Measurements from ENCODE around the gene CLDN5. TPM values are rescaled to one million over a fixed set of nuclear protein-coding genes. Genes with fewer than 3 reads are reported as not detected.

Gene CLDN5
- total RNA-seq, 1 donor from 2014 or later = 228 TPM

- H3K9me3 ChIP-seq = no peaks in the 10 kb centered on the region
- no peak for DNase-seq (ENCODE audit: extremely low spot score in 2 of 2)
- no peak overlapping the region for H3K27ac ChIP-seq
- H3K27me3 ChIP-seq = no peaks in the 10 kb centered on the region
- peaks cover 8% of the 10 kb centered on the region for H3K4me1 ChIP-seq
- intact Hi-C loops (cut with DNase I) = no loop called here
- H3K36me3 ChIP-seq = no peaks in the 10 kb centered on the region
- TF ChIP-seq CTCF (IDR thresholded peaks at IDR 0.05) (no peak), POLR2AphosphoS5 (IDR thresholded peaks at IDR 0.05; ENCODE audit: insufficient read depth in 1 of 2, low read depth in 1 of 2) (peak in 1 of 2 donors; percentile 66), POLR2A (IDR thresholded peaks at IDR 0.05) (no peak)
- H3K4me3 ChIP-seq = no peak overlapping the region
These were observed 41.4 kb upstream of the CLDN5 start for GRCh38 chr22:19565382-19566278.

- no peak for TF ChIP-seq POLR2A (IDR thresholded peaks at IDR 0.05)
- no peak for TF ChIP-seq POLR2AphosphoS5 (IDR thresholded peaks at IDR 0.05; ENCODE audit: insufficient read depth in 1 of 2, low read depth in 1 of 2)
- TF ChIP-seq CTCF (IDR thresholded peaks at IDR 0.05) = no peak
- Histone ChIP-seq H3K4me1 (no peaks in the 10 kb centered on the region), H3K36me3 (no peaks in the 10 kb centered on the region), H3K27ac (no peak overlapping the region), H3K9me3 (no peaks in the 10 kb centered on the region), H3K27me3 (no peaks in the 10 kb centered on the region), H3K4me3 (no peak overlapping the region)
- no peak for DNase-seq (ENCODE audit: extremely low spot score in 2 of 2)
- intact Hi-C loops (cut with DNase I) = no loop called here
These were observed 35.7 kb upstream of the CLDN5 start for GRCh38 chr22:19559956-19560355.

GRCh38 chr22:19559324-19559811, 35.2 kb upstream of the CLDN5 start:
- no peaks in the 10 kb centered on the region for H3K36me3 ChIP-seq
- intact Hi-C loops (cut with DNase I) = no loop called here
- no peak for TF ChIP-seq CTCF (IDR thresholded peaks at IDR 0.05)
- TF ChIP-seq POLR2A (IDR thresholded peaks at IDR 0.05) = no peak
- no peak for TF ChIP-seq POLR2AphosphoS5 (IDR thresholded peaks at IDR 0.05; ENCODE audit: insufficient read depth in 1 of 2, low read depth in 1 of 2)

GRCh38 chr22:19556963-19557545, 32.8 kb upstream of the CLDN5 start:
- H3K36me3 ChIP-seq = no peaks in the 10 kb centered on the region
- no peak for DNase-seq (ENCODE audit: extremely low spot score in 2 of 2)
- intact Hi-C loops (cut with DNase I) = no loop called here
- H3K4me3 ChIP-seq = no peak overlapping the region
- H3K4me1 ChIP-seq = no peaks in the 10 kb centered on the region
- TF ChIP-seq CTCF (IDR thresholded peaks at IDR 0.05) (no peak), POLR2AphosphoS5 (IDR thresholded peaks at IDR 0.05; ENCODE audit: insufficient read depth in 1 of 2, low read depth in 1 of 2) (no peak), POLR2A (IDR thresholded peaks at IDR 0.05) (no peak)
- no peaks in the 10 kb centered on the region for H3K9me3 ChIP-seq
- no peak overlapping the region for H3K27ac ChIP-seq
- H3K27me3 ChIP-seq = no peaks in the 10 kb centered on the region

More at GRCh38 chr22:19559324-19559811, 35.2 kb upstream of the CLDN5 start:
- DNase-seq (ENCODE audit: extremely low spot score in 2 of 2) = no peak
- H3K27ac ChIP-seq = no peak overlapping the region
- H3K4me3 ChIP-seq = no peak overlapping the region
- H3K4me1 ChIP-seq = no peaks in the 10 kb centered on the region
- no peaks in the 10 kb centered on the region for H3K9me3 ChIP-seq
- no peaks in the 10 kb centered on the region for H3K27me3 ChIP-seq
